CD4-positive, alpha-beta T cell (primary cell): ENCODE measurements around the gene PPARG. TPM values are rescaled to one million over a fixed set of nuclear protein-coding genes. Genes with fewer than 3 reads are reported as not detected.

Experiments
- ATAC-seq: fragments of 200-7000 bp; cut with Tn5 transposase; one replicate; pipeline ENCODE4 v1.10.0; 2022; ENCODE audit warnings: mild to moderate bottlenecking; ENCODE audit not compliant: poor library complexity
- CTCF ChIA-PET: fragments of 350-600 bp; sonication (Branson Sonifier 250); formaldehyde crosslinking; loops from one replicate; lab custom pipeline; 2021; ENCODE audit warnings: antibody characterized with exemption, inconsistent platforms; lab: Charles Lee
- POLR2A ChIA-PET: fragments of 350-600 bp; sonication (Branson Sonifier 250); formaldehyde crosslinking; loops from one replicate; lab custom pipeline; 2021; ENCODE audit warnings: antibody characterized with exemption, inconsistent platforms; lab: Charles Lee
- DNase-seq, 14 experiments: peaks; one replicate each; pipeline ENCODE4 v3.0.0-alpha.2; 2013 to 2020; ENCODE audit warnings: mixed read lengths in 2 of 14
- H3K27ac ChIP-seq, 2 donors: one replicate each; pipeline versions ENCODE4 v1.5.1 to v1.7.0; 2013; ENCODE audit warnings: low read length in 2 of 2, low read depth in 1 of 2, mild to moderate bottlenecking in 1 of 2
- H3K27me3 ChIP-seq, 2 experiments: 1 replicate in 1 of 2; 2 replicates in 1 of 2; pipeline versions ENCODE4 v1.6.1 to v1.7.0; 2013; ENCODE audit warnings: low read length in 2 of 2, control low read depth in 1 of 2, mild to moderate bottlenecking in 1 of 2, moderate library complexity in 1 of 2; ENCODE audit not compliant: insufficient read depth in 2 of 2, control insufficient read depth in 1 of 2
- H3K36me3 ChIP-seq: one replicate; pipeline ENCODE4 v1.6.1; 2013; ENCODE audit warnings: low read length, control low read depth; ENCODE audit not compliant: insufficient read depth
- H3K4me1 ChIP-seq: one replicate; pipeline ENCODE4 v1.6.1; 2013; ENCODE audit warnings: low read length, control low read depth; ENCODE audit not compliant: insufficient read depth
- H3K4me3 ChIP-seq: one replicate; pipeline ENCODE4 v1.5.1; 2013; ENCODE audit warnings: mild to moderate bottlenecking, low read length, moderate library complexity
- H3K9me3 ChIP-seq, 2 experiments: 1 replicate in 1 of 2; 2 replicates in 1 of 2; pipeline versions ENCODE4 v1.6.1 to v1.7.0; 2013; ENCODE audit warnings: low read length in 2 of 2, mild to moderate bottlenecking in 2 of 2, control low read depth in 1 of 2, moderate library complexity in 1 of 2; ENCODE audit not compliant: control insufficient read depth in 1 of 2, insufficient read depth in 1 of 2
- H3K27ac Mint-ChIP-seq: one replicate; pipeline ENCODE4 v1.8.0; 2020; ENCODE audit warnings: mixed read lengths
- H3K27me3 Mint-ChIP-seq: one replicate; pipeline ENCODE4 v1.8.0; 2021; ENCODE audit warnings: mixed read lengths
- H3K36me3 Mint-ChIP-seq: one replicate; pipeline ENCODE4 v1.8.0; 2021; ENCODE audit warnings: low read depth, mixed read lengths
- H3K4me1 Mint-ChIP-seq: one replicate; pipeline ENCODE4 v1.8.0; 2021; ENCODE audit warnings: low read depth, mixed read lengths
- H3K4me3 Mint-ChIP-seq: one replicate; pipeline ENCODE4 v1.8.0; 2020; ENCODE audit warnings: mild to moderate bottlenecking, mixed read lengths
- H3K9me3 Mint-ChIP-seq: one replicate; pipeline ENCODE4 v1.8.0; 2020; ENCODE audit warnings: mixed read lengths
- CTCF ChIP-seq: fragments of 200-600 bp; IDR thresholded peaks from one replicate; pipeline ENCODE4 v1.8.0; 2022; ENCODE audit warnings: antibody characterized with exemption, mild to moderate bottlenecking
- intact Hi-C, 2 experiments: fragments of 100-400 bp; cut with DNase I in 1 of 2; cut with micrococcal nuclease in 1 of 2; formaldehyde crosslinking; loops; one replicate each; pipeline versions ENCODE4 v1.15.1 to v1.9.0; 2023 to 2025; cut with DNase I, micrococcal nuclease
- total RNA-seq, 174 experiments: library from RNA in 2 of 174; stranded (reverse) in 2 of 174; gene quantifications; one replicate each; pipeline ENCODE4 v1.2.3 and lab custom pipeline; 2021 to 2026

PPARG gene
- total RNA-seq, 2 experiments from 2014 or later: 0.27 to 0.75 TPM

GRCh38 chr3:12405432-12406272 is 116.8 kb downstream of the PPARG start:
- DNase-seq: peak in 2 of 14 experiments; percentile 50 to 59
- Histone ChIP-seq H3K4me3 (no peak overlapping the region), H3K27me3 (no peaks in the 10 kb centered on the region), H3K4me1 (no peaks in the 10 kb centered on the region), H3K9me3 (no peaks in the 10 kb centered on the region), H3K36me3 (no peaks in the 10 kb centered on the region), H3K27ac (no peak overlapping the region)
- TF ChIP-seq CTCF: no peak
- Mint-ChIP-seq H3K4me1 (no peaks in the 10 kb centered on the region), H3K27ac (no peak overlapping the region), H3K4me3 (no peak overlapping the region), H3K9me3 (no peaks in the 10 kb centered on the region), H3K36me3 (no peaks in the 10 kb centered on the region), H3K27me3 (no peaks in the 10 kb centered on the region)
- CTCF ChIA-PET: no interaction called here
- POLR2A ChIA-PET: no interaction called here
- intact Hi-C loops: no loop called here
- ATAC-seq: no peak

- ChIA-PET CTCF (no interaction called here), POLR2A (no interaction called here)
- no peaks in the 10 kb centered on the region for H3K27me3 ChIP-seq
- H3K27ac ChIP-seq: no peak overlapping the region
- Mint-ChIP-seq H3K9me3 (no peaks in the 10 kb centered on the region), H3K27me3 (no peaks in the 10 kb centered on the region), H3K4me1 (no peaks in the 10 kb centered on the region), H3K36me3 (no peaks in the 10 kb centered on the region), H3K27ac (no peak overlapping the region), H3K4me3 (no peak overlapping the region)
- no peaks in the 10 kb centered on the region for H3K9me3 ChIP-seq
- no peak for TF ChIP-seq CTCF
- H3K4me1 ChIP-seq: no peaks in the 10 kb centered on the region
- DNase-seq (no peak), ATAC-seq (no peak)
- no peak overlapping the region for H3K4me3 ChIP-seq
- intact Hi-C loops: no loop called here
- no peaks in the 10 kb centered on the region for H3K36me3 ChIP-seq
Measured at GRCh38 chr3:12408984-12409683, 120.3 kb downstream of the PPARG start.

GRCh38 chr3:12409684-12410596 is 121.1 kb downstream of the PPARG start:
- Histone ChIP-seq H3K27me3 (no peaks in the 10 kb centered on the region), H3K27ac (no peak overlapping the region), H3K36me3 (no peaks in the 10 kb centered on the region), H3K4me3 (no peak overlapping the region), H3K9me3 (no peaks in the 10 kb centered on the region), H3K4me1 (no peaks in the 10 kb centered on the region)
- TF ChIP-seq CTCF: no peak
- intact Hi-C loops: no loop called here
- DNase-seq (no peak), ATAC-seq (no peak)
- ChIA-PET POLR2A (no interaction called here), CTCF (no interaction called here)
- Mint-ChIP-seq H3K36me3 (no peaks in the 10 kb centered on the region), H3K27me3 (no peaks in the 10 kb centered on the region), H3K9me3 (no peaks in the 10 kb centered on the region), H3K4me1 (no peaks in the 10 kb centered on the region), H3K4me3 (no peak overlapping the region), H3K27ac (no peak overlapping the region)
